Activated T-cell treated with anti-CD3 and anti-CD28 coated beads for 4 hours (primary cell): Measurements from ENCODE around the gene CST3.
"Not testable (repeated sequence)": the region's sequence is repeated elsewhere in the genome, so short reads cannot be mapped to it uniquely, and the experiment has no call there.

Experiments
- DNase-seq: peaks from one replicate; pipeline ENCODE4 v3.0.0-alpha.2; 2020

Gene CST3

DNA sequence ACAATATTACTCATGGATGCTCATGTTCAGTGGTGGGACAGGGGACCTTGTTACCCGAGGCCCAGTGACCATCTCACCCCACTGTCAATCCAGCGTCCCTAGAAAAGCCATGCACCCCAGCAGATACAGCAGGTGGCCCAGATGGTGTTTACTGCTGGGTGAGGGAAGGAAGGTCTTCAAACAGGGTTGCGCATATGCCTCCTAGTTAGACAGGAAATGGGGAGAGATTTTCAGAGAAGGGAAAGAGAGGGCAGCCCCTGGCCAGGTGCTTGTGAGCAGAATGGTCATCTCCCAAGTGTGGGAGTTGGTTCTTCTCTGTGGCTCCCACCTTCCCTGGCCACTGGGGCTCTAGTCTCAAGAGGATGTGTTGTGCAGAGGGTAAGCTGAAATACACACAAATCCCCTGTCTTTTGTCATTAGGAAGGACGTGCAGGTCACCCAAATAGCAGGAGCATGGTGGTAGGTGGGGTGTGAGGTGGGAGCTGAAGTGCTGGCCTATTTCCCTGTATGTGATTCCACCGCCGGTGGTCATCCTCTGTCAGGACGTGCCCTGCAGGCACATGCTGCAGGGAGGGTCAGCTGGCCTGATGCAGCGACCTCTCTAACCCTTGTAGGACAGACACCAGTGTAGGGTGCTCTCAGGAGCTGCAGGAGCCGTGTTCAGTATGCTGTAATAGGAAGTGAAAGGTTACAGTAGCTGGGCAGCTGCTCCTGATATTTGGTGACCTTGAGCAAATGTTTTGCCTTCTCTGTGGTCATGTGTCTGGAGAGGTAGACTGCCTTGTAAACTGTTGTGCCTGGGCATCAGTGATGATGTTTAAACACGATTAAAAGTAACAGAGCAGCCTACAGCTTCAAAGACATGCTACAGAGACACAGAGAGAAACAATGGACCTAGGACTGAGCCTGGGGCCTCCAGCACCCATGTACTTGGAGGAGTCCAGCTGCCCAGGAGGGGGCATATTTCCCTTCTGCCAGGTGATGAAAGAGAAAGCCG, 3.2 kb upstream of the CST3 start:
- no peak for DNase-seq

DNA sequence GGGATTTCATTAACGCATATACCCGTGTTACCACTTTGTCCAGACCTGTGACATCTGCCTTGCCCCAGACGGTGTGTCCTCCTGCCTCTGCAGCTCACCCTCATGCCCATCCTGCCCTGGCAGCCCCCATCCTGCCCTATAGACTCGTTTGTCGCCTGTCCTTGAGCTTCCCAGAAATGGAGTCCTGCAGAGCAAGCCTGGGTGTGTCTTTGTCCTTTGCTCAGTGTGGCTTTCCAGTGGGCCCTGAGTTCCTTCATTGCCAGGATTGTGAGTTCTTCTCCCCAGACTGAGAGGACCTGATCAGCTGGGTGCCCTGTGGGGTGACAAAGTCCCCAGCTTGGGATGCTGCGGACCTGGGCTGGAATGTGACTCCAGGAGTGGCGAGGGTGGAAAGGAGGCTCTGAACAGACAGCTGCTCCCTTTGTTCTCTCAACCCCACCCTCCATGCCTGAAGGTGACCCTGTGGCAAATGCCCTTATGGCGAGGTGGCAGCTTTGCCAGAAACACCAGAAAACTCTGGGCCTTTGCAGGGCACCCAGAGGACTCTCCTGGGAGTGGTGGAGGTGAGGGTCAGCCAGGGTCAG, 2.4 kb upstream of the CST3 start:
- DNase-seq, result no peak

DNA sequence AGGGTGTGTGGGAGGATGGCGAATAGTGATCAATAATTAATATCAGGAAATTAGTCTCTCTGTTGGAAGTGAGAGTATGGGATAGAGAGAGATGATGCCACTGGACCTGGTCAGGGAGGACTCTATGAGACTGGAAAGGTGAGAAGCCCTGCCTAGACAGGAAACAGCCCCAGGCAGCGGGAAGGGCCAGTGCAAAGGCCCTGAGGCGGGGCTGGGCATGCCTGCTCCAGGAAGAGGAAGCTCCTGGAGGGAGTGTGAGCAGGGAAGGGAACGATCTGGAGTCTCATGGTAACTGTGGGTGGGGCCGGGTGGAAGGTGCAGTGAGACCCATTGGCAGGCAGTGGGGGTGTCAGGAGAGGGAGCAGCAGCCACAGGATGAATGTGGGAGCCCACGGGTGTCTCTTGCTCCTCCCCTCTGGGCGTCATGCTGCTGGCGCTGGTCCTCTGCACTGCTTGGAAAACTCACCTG, 1.8 kb upstream of the CST3 start:
- no peak for DNase-seq

DNA sequence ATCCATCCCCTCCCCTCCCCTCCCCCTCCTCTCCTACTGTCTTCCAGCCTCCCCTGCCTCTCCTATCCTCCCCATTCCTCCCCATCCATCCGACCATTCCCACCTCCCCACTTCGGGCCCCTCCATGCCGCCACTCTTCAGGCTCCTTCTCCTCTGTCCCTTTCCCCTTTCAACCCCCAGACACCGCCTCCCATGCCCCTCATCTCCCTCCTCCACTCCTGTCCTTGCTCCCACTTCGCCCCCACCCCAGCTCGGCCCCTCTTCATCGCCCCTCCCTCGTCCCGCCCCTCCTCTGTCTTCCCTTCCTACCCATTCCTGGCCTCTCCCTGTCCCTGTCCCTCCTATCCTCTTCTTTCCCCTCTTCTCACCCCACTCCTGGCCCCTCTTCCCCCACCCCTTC, 554 bp upstream of the CST3 start:
- DNase-seq, result no peak

DNA sequence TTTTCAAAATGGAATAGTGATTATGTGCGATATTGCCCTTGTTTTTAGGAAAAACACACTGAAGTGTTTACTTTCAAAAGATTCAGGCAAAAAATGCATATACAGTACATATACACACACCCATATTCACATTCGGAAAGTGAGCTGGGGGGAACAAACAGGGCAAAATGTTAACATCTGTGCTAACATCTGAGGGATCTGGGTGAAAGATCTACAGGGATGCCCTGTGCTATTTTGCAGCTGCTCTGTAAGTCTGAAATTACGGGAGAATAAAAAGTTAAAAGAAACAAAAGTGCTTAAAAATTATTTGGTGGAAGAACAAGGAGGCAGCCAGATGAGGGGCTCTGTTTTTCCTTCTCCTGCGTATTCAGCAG, 860 bp downstream of the CST3 start:
- DNase-seq, result no peak

DNA sequence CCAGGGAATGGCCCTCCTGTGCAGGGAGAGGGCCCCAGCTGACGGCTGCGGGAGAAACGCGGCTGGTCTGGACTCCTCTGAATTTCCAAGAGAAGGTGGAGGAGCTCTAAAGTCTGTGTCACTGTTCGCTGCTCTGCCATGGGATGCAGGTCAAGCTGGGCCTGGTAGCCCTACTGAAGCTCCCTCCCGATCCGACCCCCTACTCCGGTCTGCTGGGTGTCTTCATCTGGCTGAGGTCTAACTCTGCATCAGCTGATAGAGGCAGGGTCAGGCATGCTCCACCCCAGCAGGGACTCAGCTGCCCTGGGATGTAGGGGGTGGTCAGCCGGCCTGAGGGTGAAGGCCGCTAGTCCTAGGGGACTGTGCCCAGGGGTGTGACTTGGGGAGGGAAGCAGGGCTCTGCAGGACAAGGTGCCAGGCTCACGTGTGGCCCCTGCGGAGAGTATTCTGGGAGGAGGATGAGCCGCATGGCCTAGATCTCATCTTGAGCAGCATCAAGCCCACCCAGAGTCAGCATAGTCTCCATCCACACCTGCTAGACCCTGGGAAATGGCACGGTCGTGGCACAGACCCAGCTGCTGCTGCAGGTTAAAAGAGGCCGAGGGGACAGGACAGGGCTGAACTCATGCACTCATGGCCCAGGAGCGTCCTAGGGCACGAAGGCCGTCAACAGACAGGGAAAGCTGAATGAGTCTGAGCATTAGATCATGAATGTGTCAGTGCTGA, 1.4 kb downstream of the CST3 start:
- DNase-seq, result no peak

DNA sequence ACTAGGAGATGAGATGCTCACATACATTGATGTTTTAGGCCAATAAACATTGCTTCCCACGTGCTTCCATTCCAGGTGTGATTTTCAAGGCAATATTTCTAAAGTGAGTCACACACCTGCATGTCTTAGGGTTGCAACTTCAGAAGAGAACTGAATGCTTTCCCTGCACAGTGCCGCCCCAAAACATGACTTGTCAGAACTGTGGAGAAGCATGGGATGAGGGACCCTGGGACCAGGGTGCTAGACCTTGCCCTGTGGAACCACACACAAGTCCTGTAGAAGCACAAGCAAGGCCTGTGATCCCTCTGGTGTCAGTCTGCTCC, 2.0 kb downstream of the CST3 start:
- DNase-seq, result not testable (repeated sequence)

DNA sequence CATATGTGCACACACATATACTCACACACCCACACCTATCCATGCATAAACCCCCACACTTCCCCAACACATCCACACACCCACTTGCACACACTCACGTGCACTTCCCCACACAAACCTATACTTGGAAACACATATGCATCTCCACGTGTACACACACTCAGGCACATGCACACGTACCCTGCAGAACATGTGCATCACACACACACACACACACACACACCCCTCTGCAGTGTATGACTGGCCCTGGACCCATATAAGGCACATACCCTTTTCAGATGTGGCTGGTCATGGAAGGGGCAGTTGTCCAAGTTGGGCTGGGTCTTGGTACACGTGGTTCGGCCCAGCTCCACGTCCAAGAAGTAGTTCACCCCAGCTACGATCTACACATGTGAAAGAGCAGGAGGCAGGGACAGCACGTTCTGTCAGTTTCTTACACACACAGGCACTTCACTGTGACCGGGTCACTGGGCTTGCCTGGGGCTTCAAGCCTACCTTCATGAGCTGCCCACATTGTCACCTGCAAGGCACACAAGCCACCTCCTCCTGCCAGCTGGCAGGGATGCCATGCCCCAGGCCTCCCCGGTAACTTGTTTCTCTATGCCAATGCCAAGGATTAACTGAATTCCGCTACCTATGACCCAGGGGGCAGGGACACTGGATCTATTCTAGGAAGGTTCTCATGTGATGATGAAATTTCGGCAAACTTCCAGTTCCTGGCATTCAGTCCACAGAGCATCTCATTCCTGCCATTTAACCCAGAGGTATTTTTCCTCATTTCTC, 2.6 kb downstream of the CST3 start:
- no peak for DNase-seq

DNA sequence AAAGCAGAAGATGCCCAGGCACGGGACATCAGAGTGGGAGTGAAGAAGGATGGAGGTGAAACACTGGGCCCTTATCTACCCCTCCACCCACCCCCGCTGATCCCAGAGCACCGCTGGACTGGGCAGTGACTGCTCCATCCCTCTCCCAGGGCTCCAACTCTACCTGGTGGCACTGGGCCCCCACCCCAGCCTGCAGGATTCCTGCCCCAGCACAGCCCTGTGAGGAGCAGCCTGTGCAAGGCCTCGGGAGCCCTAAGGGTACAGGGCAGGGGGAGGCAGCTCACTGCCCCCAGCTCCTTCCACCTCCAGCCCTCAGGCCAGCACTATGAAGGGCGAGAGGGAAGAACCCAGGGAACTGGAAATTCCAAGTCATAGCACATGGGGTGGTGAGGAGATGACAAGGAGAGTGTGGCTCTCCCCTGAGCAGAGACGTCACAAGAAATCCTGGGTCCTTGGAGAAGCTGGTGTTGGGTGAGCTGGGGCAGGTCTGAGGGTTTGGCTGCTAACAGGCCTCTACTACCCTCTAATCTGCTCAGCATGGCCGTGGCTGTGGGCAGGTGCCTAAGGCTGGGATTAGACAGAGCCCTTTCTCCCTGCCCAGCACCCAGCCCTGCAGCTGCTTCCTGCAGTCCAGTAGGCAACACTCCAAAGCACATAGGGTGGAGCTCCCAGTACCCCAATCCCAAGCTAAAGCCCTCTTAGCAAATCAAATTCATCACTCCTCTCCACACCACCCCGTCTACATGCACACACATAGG, 3.5 kb downstream of the CST3 start:
- no peak for DNase-seq

DNA sequence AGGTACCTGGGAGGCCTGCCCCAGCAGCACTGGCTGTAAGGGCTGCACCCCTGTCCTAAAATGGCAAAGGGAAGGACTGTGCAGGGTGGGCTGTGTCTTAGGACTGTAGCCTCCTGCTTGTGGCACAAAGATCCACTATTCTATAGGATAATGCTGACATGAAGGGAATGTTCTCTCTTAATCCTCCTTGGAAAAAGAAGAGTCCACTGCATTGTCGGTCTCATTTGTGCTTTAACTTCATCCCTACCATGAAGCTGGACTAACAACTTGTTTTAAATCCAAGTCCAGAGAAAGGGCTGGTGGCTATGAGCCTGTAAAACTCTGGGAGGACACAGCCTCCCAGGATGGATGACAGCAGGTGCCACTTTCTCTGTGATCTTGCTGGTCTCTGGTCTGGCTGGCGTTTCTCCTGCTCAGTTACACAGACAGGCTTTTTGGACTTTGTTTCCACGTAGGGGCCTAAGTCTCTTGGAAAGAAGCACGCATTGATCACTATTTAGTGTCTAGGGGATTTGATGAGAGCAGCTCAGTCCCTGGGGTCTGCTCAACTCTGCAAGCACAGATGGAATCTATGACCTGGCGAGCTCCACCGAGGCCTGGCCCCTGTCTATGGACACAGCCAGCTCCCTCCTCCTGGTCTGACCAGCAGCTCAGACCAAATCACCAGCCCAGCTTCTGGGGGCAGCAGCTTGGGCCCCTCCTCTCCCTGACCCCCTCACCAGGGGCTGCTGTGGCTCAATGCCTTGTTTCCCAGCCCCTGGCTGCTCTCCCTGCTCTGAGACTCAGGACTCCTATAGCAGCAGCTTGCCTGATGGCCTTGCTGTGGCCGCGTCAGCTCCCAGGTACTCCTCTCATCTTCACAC, 4.8 kb downstream of the CST3 start:
- no peak for DNase-seq

DNA sequence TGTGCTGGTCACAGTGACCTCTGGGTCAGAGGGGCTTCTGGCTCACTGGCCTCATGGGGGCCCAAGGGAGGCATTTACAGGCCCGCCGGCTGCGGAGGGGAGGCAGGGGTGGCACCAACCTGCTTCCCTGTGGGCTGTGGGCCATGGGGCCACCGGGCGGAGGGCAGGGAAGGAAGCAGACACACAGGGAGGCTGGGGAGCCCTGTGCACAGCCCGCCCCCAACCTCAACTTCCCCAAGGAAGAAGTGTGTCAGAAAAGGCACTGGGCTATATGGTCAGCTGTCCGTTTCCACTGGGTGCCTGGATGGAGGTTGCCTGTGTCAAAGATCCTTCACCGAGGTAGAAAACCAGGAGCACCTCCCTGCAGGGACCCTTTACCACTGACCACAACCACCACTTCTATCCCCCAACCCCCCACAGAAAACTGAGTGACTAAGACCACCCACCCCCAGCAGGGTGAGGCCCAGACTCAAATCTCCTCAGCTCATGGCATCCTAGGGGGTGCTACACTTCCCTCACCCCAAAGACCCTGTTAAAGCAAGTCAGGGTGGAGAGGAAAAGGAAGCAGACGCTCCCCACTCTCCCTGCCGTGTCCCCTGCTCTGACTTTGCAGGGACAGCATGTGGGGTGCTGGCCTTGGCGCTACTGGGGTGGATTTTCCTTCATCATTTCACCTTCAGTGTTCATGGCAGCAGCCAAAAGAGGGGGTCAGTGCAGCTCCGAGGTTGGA, 5.6 kb downstream of the CST3 start:
- DNase-seq, result no peak

DNA sequence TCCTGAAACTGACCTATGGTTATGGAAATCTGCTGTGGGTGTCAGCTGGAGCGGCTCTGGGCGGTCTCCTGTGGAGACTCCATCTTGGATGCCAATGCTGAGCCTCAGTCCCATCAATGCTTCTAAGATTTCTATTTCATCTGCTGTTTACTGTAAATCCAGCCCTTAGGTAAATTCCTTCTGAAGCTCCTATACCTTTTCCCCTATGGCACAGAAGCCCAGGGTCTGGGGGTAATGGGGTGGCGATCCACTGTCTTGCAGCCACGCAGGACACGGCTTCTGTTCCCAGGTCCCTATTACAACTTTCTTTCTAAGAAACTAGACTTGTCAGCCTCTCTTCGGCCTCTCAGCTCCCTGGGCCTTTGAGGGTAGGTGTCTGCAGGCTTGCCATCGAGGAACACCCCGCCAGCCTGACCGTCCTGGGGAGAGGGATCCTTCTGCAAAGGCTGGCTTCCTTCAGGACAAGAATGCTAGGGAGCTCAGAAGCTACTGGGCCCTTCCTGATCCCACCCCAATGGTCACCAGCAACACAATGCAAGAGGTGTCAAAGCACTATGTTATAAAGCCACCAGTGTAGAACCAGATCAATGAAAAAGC, 6.4 kb downstream of the CST3 start:
- no peak for DNase-seq

DNA sequence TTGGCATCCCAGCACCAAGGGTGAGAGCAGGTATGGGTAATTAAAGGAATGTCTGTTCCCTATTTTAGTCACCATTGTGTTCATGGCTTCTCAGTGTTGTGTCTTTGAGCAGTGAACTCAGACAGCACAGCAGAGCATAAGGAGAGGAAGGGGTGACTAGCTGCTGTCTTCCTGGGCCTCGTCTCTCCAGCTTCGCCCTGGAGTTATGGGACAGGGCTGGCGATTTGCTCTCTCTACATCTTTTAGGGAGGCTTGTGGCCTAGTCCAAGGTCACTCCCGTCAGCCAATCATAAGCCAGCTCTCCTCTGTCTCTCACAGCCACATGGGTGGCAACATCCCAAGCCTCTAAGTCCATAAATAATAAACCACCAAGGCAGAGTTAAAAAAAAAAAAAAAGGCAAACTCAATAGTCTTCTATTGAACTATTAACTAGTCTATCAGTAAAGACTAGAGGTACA, 7.3 kb downstream of the CST3 start:
- DNase-seq, result no peak

DNA sequence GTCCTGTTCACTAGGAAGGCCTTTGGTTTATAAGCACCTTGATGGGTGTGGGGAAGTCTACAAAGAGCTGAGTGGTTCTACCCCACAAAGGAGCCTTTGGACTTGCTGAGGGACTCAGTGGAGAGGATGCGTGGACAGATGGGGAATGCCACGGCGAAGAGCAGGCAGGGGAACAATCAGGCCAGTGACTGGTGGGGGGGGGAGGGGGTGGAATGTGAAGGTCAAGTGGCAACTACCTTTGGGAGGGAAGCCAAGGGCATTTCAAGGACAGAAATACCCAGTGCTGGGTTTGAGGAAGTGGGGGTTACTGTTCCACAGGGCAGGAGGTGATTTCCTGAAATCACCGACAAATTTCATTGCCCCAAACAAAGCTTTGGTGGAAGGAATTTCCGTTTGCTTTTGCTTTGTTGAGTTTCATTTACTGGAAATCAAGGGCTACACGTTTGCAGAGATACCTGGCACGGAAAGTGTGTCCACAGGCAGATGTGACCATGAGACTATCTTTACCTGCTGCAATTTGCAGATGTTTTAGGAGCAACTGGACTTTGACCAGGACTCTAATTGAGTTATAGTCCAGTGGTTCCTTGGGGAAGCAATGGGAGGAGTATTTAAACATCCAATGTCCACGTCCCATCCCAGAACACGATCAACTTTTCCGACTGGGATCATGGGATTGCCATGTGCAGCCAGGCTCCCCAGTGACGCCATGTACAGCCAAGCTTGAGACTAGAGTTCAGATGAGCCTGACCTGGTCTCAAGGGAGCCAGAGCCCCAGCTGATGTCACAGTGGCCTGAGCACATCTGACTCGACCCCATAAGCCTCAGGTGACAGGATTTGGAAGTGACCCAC, 8.0 kb downstream of the CST3 start:
- DNase-seq, result no peak

DNA sequence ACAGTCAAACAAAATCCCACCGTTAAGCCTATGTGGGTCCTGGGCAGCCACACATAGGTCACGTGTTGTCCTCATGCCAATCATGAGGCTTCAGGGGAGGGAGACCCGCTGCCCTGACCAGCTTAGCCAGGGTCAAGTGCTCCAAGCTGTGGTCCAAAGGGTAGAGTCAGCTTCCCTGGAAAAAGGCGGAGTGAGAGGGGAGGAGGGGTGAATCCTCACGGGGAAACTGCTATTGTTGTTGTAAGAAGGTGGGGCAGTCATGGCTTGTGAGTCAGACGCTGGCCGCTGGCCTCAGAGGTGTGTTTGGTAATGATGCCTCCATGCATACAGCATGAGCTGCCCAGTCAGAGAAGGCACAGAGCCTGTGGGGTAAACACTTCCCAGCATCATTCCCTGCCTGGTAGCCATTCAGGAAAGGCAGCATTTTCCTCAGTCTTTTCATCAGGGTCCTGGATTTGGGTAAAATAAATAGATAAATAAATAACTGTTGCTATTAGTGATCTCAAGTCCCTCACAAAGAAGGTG, 8.7 kb downstream of the CST3 start:
- DNase-seq, result no peak

DNA sequence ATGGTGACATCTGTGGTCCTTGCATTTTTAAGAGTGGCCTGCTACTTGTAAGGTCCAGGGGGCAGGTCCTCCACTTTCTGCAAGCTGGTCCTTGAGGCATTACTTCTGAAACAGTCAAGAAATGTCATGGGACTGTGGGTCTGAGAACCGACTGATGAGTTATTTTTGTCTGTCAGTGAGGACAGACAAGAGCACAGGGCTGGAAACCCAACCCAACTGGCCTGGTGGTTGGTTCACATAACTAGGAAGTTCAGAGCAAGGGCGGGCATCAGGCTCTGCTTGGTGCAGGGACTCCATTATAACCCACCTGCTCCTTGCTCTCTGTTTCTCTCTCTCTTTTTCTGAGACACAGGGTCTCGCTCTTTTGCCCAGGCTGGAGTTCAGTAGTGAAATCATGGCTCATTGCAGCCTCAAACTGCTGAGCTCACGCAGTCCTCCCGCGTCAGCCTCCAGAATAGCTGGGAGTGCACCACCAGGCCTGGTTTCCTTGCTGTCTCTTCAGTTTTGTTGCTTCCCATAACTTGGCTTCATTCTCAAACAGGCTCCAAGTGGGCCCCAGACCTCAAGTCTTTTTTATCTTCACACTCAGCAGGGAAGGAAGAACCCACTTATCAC, 9.2 kb downstream of the CST3 start:
- DNase-seq, result no peak

DNA sequence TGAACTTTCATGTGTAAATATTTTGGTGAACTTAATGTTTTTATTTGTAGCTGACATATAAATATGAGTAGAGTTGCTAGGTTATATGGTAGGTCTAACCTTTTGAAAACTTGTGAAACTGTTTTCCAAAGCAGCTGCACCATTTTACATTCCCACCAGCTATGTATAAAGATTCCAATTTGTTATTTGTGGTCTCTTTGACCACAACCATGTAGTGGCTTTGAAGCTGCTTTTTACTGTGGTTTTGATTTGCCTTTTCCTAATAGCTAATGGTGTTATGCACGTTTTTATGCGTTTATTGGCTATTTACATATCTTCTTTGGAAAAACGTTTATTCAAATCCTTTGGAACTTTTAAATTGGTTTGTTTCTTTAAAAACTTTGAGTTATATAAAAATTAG, 10.3 kb downstream of the CST3 start:
- no peak for DNase-seq

DNA sequence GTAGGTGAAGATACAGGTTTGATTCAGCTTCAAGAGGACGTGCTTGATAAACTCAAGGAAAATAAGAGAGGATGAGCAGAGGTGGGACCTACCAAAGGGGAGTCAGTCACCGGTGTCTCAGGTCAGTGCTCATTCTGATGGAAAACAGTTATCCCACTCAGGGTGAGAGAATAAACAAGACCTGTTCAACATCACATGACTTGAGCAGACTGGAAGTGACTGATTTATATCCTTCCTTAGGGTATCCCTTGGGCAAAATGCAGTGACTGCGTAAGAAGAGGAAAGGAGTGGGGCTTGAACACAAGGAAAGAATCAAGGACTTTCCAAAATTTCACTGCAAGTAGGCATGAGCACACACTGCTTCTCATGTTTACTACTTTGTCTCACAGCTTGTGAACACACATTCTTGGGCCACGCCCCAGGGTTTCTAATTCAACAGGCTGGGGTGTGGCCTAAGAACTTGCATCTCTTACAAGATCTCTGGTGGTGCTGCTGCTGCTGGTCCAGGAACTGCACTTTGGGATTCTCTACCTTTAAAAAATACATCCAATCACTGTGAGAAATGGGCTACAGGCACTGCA, 11.6 kb downstream of the CST3 start:
- no peak for DNase-seq
